Astrocyte of the cerebellum (primary cell): Measurements from ENCODE around the gene SSR1.
"Not testable (repeated sequence)": the region's sequence is repeated elsewhere in the genome, so short reads cannot be mapped to it uniquely, and the experiment has no call there.

Experiments used
- DNase-seq: peaks from one replicate; pipeline ENCODE4 v3.0.0-alpha.2; 2011; ENCODE audit warnings: low read depth
- H3K4me3 ChIP-seq: 2 replicates; pipeline ENCODE4 v1.5.1; 2011; ENCODE audit warnings: mild to moderate bottlenecking, low read depth, low read length, moderate library complexity
- in situ Hi-C: cut with HindIII; loops from 2 replicates; pipeline ENCODE4 v1.10.0; 2017; ENCODE audit warnings: low sequenced_read_pairs
- TF ChIP-seq, protein P1 (sequence below): IDR thresholded peaks from 2 replicates; pipeline ENCODE4 v1.5.1; 2012; ENCODE audit warnings: low read length, low read depth, moderate library complexity, mild to moderate bottlenecking; ENCODE audit errors: missing control alignments

The SSR1 gene

DNA sequence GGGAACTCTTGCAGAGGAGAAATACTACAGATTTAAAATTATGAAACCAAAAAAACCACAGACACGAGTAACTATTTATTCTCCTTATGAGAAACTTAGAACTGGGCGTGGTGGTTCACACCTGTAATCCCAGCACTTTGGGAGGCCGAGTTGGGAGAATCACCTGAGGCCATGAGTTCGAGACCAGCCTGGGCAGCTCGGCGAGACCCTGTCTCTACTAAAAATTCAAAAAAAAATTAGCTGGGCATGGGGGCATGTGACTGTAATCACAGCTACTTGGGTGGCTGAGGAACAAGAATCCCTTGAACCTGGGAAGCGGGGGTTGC, 36.8 kb downstream of the SSR1 start:
- in situ Hi-C loops, result no loop called here
- no peak overlapping the region for H3K4me3 ChIP-seq
- TF ChIP-seq, protein P1, sequence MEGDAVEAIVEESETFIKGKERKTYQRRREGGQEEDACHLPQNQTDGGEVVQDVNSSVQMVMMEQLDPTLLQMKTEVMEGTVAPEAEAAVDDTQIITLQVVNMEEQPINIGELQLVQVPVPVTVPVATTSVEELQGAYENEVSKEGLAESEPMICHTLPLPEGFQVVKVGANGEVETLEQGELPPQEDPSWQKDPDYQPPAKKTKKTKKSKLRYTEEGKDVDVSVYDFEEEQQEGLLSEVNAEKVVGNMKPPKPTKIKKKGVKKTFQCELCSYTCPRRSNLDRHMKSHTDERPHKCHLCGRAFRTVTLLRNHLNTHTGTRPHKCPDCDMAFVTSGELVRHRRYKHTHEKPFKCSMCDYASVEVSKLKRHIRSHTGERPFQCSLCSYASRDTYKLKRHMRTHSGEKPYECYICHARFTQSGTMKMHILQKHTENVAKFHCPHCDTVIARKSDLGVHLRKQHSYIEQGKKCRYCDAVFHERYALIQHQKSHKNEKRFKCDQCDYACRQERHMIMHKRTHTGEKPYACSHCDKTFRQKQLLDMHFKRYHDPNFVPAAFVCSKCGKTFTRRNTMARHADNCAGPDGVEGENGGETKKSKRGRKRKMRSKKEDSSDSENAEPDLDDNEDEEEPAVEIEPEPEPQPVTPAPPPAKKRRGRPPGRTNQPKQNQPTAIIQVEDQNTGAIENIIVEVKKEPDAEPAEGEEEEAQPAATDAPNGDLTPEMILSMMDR, result no peak
- no peak for DNase-seq

DNA sequence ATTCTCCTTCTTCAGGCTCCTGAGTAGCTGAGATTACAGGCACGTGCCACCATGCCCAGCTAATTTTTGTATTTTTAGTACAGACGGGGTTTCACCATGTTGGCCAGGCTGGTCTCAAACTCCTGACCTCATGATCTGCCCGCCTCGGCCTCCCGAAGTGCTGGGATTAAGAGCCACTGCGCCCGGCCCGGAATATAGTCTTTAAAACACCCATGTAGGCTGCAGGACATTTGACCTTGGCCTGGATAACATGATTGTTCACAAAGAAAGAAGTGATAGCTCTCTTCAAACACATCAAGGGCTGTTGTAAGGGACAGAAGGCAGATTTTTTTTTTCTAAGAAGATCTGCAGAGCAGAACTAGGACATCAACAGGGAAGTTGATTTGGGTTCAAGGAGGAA, 38.5 kb downstream of the SSR1 start:
- in situ Hi-C loops, result not testable (repeated sequence)

DNA sequence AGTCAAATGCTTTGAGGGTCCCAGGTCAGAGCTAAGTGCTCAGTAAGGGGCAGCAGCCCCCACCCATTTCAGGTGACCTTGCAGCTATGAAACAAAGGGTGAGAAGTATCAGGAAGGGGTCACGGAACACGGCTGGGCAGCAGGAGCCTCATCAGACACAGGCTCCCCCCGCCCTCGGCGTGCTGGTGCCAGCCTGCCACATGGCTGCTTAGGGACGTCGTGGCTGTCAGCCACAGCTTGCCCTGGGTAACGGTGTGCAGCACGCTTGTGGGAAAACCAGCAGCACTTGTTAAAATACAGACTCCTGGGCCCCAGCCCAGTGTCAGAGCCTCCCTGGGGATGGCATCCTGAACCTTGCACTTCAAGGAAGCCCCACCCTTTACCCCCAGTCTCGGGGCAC, 39.3 kb downstream of the SSR1 start:
- DNase-seq, result no peak
- in situ Hi-C loops, result no loop called here
- H3K4me3 ChIP-seq, result no peak overlapping the region
- TF ChIP-seq, protein P1, result no peak

More for the DNA sequence above, 38.5 kb downstream of the SSR1 start:
- DNase-seq, H3K4me3 ChIP-seq: not testable (repeated sequence)

DNA sequence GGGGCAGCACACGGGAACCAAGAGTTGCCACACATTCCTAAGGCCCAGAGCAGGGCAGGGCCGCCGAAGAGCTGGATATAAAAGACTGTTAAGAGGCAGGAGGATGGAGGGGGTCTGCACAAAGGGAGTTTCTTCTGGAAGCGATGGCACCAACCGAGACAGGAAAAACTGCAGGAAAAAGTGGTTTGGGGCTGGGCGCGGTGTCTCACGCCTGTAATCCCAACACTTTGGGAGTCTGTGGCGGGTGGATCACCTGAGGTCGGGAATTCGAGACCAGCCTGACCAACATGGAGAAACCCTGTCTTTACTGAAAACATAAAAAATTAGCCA, 41.8 kb downstream of the SSR1 start:
- DNase-seq, result no peak
- TF ChIP-seq, protein P1, result no peak
- no peak overlapping the region for H3K4me3 ChIP-seq
- in situ Hi-C loops, result no loop called here

DNA sequence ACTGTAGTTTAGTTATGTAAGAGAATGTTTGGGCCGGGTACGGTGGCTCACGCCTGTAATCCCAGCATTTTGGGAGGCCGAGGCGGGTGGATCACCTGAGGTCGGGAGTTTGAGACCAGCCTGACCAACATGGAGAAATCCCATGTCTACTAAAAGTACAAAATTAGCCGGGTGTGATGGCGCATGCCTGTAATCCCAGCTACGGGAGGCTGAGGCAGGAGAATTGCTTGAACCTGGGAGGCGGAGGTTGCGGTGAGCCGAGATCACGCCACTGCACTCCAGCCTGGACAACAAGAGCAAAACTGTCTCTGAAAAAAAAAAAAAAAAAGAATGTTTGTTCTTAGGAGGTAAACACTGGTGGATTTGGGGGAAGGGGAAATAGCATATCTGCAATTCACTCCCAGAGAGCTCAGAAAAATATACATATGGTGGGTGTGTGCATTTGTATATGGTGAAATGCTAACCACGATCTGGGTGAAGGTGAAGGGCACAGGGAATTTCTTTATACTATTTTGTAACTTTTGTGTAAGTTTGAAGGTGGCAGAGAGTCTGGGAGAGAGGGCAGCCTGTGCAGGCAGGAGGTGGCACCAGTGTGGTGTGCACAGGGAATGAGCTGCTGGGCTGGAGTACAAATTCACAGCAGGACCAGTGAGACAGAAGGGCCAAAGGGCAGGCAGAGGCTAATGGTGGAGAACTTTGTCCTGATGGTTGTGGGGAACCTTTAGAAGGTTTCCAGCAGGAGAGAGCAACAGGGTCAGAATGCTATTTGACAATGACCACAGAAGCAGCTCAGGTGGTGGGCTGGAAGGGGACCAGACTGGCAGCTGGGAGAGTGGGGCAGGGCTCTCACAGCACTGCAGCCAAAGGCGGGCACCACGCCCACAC, 42.4 kb downstream of the SSR1 start:
- no peak overlapping the region for H3K4me3 ChIP-seq
- in situ Hi-C loops, result no loop called here
- TF ChIP-seq, protein P1, result no peak
- no peak for DNase-seq

DNA sequence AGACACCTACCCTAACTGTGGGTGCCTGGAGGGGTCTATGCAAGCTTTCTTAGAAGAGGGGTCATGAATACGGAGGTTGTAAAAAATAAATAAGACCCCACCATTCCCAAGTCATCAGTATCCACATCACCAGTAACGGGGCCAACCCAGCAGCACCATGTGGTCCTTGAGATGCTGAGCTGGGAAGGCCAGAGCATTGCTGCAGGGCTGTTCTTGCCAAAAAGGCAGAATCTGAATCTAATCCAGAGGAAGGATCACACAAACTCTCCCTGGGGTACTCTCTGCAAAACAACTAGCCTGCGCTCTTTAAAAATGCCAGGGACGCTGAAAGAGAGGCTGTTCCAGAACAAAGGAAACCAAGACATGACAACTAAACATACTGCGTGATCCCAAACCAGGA, 43.2 kb downstream of the SSR1 start:
- in situ Hi-C loops, result no loop called here
- TF ChIP-seq, protein P1, result no peak
- no peak overlapping the region for H3K4me3 ChIP-seq
- no peak for DNase-seq

DNA sequence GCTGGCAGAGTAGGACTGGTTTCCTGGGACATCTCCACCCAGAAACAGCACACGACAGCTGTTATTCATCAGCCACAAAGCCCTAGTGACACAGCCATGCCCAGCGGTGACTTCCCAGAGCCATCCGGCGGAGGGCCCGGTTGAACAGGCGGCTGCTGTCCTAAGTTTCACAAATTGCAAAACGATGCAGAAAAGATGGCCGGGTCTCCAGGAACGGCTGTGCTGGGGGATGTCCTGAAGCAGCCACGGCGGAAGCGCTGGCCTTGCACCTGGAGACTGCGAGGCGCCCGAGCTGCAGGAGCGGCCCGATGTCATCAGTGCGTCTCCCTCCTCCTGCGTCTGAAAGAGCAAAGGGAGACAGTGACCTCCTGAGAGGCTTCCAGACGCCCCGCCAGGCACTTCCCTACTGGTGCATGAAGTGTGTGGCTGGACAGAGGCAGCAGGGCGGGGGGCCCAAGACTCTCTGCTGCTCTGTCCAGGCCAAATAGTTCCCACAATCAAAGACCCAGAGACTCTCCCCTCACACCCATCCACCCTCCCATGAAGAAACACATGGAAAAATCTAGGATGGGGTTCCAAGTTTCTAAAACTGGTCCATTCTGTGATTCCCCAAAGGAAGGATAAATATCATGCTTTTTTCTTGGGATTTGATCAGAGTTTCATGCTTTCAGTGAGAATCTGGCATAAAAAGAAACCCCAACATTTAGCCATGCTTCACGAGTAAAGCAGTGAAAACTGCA, 44.0 kb downstream of the SSR1 start:
- TF ChIP-seq, protein P1, result no peak
- DNase-seq, result no peak
- H3K4me3 ChIP-seq, result no peak overlapping the region
- in situ Hi-C loops, result no loop called here
